ENCODE measurements around the gene SIGLEC7.

SIGLEC7 gene

DNA sequence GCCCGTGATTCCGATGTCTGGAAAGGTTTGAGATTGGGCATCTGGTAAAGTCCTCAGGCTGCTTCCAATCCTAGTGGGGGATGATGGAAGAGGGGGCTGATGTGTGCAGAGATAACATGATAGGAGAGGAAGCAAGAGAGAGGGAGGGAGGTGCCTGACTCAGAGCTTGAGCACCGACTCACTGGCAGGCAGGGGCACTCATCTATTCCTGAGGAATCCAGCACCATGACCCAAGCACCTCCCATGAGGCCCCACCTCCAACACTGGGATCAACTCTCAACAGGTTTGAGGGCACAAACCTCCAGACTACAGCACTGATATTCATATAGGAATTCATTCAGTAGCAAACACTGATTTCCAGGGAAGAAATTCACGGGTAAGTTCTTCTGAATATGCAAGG is 23.0 kb upstream of the SIGLEC7 start:
- DNase-seq (ENCODE audit: low spot score): no peak

DNA sequence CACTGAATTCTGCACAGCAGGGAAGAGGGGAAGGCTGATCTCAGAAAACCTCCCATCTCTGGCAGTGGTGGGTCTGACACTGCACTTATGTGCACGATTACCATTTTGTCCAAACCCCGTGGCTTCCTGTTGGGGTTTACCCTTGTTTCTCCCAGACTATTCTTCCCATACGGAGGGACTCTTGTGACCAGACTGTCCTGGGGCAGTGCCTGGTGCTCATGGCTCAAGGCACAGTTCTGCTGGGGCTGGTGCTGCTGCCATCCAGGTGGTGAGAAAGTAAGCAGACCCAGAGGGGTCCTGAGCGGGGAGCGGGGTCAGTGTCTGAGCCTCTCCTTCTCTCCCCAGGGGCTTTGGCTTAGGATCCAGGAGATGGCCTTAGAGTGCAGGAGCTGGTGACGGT is 22.5 kb upstream of the SIGLEC7 start:
- no peak for DNase-seq (ENCODE audit: low spot score)

DNA sequence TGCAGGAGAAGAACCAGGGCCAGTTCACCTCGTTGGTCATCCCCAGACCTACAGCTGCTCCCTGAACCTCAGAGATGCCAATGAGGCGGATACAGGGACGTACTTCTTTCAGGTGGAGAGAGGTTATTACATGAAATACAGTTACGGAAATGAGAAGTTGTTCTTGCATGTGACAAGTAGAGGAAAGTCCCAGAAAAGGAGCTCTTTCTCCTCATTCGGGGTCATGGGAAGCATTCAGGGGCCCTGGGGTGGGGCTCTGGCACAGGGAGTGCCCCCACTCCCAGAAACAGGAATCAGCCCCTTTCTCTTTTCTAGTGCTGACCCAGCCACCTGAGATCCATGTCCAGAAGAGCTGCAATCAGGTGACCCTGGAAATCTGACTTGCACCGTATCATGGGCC is 21.9 kb upstream of the SIGLEC7 start:
- DNase-seq (ENCODE audit: low spot score): no peak

DNA sequence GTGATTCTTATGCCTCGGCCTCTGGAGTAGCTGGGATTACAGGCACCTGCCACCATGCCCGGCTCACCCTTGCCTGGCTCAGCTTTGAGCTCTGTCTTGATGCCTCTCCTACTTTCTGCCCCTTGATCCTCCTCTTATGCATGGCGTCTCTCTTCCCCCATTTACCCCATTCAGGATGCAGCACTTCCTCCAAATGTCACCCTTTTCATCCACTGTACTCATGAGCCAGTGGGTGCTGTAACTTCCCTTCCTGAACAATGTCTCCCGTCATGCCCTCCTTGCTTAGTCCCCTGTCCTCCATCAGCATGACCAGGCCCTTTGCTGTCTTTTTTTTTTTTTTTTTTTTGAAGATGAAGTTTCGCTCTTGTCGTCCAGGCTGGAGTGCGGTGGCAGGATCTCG is 20.8 kb upstream of the SIGLEC7 start:
- no peak for DNase-seq (ENCODE audit: low spot score)

DNA sequence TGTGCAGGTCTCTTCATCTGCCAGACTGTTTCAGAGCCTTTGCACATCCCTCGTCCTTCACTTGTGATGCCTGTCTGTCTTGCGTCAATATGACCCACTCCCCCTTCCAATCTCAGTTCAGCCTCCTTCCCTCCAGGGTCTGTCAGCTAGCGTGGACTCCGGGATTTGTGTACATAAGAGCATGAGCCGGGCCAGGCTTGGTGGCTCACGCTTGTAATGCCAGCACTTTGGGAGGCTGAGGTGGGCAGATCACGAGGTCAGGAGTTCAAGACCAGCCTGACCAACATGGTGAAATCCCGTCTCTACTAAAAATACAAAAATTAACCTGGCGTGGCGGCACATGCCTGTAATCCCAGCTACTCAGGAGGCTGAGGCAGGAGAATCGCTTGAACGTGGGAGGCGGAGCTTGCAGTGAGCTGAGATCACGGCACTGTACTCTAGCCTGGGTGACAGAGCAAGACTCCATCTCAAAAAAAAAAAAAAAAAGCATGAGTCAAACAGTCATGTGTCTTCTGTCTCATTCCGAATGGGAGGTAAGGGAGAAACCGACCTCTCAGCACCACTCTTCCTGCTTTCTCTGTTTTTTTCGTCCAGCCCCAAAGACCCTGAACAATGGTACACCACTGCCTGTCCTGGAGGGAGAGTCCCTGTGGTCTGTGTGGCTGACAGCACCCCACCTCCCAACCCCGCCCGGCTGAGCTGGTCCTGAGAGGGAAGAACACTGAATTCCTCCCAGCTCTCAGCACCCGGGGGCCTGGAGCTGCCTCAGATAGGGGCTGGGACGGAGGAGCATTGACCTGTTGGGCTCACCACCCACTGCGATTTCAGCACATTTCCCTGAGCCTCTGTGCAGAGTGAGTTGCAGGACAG is 19.8 kb upstream of the SIGLEC7 start:
- DNase-seq (ENCODE audit: low spot score): no peak

DNA sequence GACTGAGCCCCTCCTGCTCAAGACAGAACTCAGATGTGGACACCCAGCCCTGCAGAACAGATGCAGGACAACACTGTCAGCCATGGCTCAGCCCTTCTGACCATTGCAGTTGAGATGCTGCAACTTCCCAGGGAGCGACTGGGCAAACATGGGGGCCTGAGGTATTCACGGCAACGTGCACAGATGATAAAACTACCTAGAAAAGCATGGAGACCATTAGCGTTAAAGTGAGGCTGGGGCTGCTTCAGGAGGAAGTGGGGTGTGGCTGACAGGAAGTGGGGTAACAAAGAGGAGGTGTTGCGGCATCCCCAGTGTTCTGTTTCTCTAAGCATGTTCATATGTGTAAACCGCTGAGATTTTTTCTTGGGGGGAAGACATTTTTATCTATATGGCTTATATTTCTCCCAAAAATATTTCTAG is 18.7 kb upstream of the SIGLEC7 start:
- no peak for DNase-seq (ENCODE audit: low spot score)

DNA sequence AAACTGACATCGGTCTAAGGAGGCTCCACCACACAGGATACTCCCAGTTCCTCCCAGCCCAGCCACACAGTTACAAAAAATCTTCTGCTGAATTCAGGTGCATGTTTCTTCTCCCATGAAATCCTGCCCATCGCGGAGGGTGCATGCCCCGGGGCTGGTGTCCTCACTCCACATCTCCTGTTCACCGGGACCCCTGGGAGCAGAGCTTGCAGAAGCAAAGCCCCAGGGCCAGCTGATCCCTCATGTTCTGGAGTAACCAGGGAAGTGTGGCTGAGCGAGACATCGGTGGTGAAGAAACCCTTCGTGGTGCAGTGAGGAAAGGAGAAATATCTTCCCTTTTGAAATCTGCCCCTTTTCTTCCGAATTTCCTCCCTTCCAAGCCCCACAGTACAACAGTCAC is 18.3 kb upstream of the SIGLEC7 start:
- DNase-seq (ENCODE audit: low spot score): no peak

DNA sequence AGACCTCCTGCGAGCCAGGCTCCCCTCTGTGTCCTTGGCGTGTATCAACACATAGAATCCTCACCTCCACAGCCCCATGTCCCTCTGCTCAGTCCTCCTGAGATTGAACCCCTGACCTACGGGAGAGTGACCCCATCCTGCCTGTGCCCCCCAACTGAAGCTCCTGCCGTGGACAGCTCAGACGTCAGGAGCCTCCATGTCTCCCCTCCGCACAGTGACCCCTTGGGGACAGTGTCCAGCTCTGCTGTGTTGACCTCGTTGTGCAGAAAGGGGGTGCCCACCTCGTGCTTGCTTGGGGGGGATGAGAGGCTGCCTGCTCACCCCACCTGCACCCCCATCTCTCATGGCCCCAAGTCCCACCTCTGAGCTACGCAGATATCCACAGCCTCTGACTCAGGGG is 17.9 kb upstream of the SIGLEC7 start:
- DNase-seq (ENCODE audit: low spot score): no peak

DNA sequence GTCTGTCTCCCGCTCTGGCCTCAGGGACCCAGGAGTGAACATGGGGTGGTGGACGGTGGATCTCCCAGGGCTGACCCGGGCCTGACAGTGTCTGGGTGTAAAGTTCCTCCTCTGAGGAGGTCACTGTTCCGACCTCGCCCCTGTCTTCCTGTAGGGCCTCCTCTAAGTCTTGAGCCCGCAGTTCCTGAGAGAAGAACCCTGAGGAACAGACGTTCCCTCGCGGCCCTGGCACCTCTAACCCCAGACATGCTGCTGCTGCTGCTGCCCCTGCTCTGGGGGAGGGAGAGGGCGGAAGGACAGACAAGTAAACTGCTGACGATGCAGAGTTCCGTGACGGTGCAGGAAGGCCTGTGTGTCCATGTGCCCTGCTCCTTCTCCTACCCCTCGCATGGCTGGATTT is 17.4 kb upstream of the SIGLEC7 start, which contains the start of gene SIGLEC9:
SIGLEC9 (plus strand) TSS at position 178 of the 400 bp plus-strand sequence; CDS start at position 247, 69 bp downstream.
- no peak for DNase-seq (ENCODE audit: low spot score)

DNA sequence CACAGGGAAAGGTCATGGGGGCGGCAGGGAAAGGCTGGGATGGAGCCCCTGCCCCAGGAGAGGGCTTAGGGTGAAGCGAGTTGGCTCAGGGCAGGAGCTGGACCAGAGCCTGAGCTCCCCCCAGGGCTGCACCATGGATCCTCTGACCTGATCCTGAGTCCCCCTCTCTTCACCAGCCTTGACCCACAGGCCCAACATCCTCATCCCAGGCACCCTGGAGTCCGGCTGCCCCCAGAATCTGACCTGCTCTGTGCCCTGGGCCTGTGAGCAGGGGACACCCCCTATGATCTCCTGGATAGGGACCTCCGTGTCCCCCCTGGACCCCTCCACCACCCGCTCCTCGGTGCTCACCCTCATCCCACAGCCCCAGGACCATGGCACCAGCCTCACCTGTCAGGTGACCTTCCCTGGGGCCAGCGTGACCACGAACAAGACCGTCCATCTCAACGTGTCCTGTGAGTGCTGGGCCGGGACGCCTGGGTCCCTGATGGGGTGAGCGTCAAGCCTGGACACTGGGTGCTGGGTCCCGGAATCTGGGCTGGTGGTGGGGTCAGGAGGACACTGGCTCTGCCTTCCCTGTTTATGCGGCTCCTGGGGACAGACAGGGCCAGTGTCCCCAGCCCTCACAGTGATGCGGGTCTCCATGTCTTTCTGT is 16.6 kb upstream of the SIGLEC7 start:
- no peak for DNase-seq (ENCODE audit: low spot score)

DNA sequence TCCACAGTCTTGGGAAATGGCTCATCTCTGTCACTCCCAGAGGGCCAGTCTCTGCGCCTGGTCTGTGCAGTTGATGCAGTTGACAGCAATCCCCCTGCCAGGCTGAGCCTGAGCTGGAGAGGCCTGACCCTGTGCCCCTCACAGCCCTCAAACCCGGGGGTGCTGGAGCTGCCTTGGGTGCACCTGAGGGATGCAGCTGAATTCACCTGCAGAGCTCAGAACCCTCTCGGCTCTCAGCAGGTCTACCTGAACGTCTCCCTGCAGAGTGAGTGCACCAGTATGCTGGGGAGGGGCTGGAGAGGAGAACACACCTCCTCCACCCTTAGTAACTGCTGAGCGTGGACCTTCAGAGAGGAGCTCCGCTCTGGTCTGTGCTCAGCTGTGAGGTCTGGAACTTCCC is 15.1 kb upstream of the SIGLEC7 start:
- no peak for DNase-seq (ENCODE audit: low spot score)

DNA sequence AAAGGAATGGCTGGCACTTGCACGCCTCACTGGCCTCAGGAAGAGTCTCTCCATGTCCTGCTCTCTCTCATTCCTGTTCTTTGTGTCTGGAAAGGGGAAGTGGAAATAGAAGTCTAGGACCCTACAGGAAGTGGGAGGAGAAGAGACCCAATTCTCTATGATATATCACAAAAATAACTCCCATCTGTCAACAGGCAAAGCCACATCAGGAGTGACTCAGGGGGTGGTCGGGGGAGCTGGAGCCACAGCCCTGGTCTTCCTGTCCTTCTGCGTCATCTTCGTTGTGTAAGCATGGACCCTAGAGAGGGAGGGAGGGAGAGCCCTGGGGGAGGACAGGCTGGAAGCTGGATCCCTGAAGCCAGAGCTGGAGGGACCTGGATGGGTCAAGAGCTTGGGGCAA is 14.3 kb upstream of the SIGLEC7 start:
- DNase-seq (ENCODE audit: low spot score): no peak

DNA sequence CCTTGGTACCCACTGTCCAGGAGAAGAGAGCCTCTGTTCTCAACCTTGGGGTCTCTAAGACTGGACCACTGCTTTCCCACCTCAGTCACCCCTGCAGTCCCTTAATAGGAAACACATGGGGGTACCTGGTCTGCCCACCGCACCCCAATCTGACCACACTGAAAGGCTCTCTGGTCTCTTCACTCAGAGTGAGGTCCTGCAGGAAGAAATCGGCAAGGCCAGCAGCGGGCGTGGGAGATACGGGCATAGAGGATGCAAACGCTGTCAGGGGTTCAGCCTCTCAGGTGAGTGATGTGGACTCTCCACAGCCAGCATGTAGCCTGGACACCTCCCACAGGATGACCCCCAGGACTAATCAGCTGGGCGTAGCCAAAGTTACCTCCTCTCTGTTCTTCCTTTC is 13.9 kb upstream of the SIGLEC7 start:
- no peak for DNase-seq (ENCODE audit: low spot score)

DNA sequence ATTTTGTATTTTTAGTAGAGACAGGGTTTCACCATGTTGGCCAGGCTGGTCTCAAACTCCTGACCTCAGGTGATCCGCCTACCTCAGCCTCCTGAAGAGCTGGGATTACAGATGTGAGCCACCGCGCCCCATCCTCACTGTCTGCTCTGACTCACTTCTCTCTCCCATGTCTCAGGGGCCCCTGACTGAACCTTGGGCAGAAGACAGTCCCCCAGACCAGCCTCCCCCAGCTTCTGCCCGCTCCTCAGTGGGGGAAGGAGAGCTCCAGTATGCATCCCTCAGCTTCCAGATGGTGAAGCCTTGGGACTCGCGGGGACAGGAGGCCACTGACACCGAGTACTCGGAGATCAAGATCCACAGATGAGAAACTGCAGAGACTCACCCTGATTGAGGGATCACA is 12.4 kb upstream of the SIGLEC7 start:
- DNase-seq (ENCODE audit: low spot score): no peak

DNA sequence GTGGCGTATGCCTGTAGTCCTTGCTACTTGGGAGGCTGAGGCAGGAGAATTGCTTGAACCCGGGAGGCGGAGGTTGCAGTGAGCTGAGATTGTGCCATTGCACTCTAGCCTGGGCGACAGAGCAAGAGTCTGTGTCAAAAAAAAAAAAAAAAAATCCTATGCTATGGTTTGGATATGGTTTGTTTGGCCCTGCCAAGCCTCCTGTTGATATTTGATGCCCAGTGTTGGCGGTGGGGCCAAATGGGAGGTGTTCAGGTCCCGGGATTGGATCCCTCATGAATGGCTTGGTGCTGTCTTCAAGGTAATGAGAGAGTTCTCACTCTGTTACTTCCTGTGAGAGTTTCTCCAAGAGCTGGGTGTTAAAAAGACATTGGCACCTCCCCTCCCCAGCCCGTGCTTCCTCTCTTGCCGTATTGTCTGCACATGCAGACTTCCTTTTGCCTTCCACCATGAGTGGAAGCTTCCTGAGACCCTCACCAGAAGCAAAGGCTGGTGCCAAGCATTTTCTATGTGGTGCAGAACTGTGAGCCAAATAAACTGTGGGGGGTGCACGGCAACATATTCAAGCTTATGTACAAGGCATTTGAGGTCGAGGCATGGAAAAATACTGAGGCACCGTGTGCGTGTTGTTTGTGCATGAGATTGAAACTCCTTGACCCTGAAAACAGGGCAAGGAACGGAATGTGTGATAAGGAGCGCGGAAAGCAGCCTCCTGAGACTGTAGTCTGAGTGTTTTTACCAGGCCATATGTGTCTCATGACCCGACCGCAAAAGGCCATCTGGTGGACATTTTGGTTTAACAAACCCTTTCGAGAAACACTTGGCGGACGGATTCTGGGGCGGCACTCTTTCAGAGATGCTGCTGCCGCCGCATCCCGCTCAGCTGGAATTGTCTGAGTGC is 10.1 kb upstream of the SIGLEC7 start:
- DNase-seq (ENCODE audit: low spot score): no peak

DNA sequence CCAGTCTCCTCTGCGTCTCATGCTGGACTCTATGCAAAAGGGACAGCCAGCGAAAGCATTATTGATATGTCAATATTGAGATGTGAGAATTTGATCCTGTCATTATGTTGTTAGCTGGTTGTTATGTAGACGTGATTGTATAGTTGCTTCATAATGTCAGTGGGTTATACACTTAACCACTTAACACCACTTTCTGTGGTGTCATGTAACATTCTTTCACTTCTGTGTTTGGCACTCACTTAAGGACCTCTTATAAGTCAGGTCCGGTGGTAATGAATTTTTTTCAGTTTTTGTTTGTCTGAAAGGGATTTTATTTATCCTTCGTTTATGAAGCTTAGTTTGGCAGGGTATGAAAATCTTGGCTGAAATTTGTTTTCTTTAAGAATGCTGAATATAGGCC is 7.1 kb upstream of the SIGLEC7 start:
- no peak for DNase-seq (ENCODE audit: low spot score)

DNA sequence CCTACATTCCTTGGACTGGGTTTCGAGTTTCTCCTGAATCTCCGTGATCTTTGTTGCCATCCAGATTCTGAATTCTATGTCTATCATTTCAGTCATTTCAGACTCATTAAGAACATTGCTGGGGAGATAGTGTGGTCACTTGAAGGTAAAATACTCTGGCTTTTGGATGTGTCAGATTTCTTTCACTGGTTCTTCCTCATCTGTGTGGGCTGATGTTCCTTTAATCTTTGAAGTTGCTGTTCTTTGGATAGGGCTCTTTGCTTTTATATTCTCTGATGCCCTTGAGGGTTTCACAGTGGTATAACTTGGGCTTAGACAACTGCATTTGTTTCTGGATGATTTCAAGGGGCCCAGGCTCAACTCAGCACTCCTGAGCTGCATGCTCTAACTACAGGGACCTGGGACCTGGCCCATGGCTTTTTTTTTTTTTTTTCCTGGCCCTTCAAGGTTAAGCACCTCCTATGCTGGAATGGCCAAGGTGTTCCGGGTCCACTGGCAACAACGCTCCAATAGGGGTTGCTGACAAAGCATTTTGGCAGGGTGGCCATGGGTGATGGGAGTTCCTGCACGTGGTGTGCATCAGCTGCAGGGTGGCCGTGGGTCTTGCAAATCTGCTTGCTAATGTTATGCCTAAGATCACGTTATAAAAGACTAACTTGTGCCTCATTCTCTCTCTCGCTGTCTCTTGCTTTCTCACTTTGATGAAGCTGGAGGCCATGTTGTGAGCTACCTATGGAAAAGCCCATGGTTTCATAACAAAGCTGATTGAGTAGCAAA is 5.9 kb upstream of the SIGLEC7 start:
- no peak for DNase-seq (ENCODE audit: low spot score)

DNA sequence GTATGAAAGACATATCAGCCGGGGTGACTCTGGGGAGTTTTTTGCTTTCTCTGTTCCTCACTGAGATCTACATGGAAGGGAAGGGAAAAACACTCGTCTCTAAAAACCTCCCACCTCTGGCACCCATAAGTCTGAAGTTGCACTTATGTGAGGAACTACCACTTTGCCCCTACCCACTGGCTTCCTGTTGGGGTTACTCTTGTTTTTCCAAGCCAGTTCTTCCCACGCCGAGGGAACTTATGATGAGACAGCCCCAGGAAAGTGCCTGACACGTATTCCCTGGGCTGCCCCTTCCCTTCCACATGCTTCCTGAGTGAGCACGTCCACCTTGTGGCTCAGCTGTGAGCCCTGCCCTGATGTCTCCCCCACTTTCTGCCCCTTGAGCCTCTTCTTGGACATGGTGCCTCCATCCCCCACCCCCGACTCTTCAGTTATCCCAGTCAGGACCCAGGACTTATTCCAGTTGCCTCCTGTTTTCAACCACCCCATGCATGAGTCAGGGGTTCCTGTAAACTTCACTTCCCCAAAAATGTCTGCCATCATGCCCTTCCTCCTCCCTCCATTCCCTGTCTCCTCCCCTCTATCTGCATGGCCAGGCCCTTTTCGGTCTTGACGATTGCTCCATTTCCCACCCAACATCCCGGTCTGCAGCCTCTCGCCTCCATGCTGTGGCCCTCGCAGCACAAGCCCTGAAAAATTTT is 5.1 kb upstream of the SIGLEC7 start:
- no peak for DNase-seq (ENCODE audit: low spot score)

DNA sequence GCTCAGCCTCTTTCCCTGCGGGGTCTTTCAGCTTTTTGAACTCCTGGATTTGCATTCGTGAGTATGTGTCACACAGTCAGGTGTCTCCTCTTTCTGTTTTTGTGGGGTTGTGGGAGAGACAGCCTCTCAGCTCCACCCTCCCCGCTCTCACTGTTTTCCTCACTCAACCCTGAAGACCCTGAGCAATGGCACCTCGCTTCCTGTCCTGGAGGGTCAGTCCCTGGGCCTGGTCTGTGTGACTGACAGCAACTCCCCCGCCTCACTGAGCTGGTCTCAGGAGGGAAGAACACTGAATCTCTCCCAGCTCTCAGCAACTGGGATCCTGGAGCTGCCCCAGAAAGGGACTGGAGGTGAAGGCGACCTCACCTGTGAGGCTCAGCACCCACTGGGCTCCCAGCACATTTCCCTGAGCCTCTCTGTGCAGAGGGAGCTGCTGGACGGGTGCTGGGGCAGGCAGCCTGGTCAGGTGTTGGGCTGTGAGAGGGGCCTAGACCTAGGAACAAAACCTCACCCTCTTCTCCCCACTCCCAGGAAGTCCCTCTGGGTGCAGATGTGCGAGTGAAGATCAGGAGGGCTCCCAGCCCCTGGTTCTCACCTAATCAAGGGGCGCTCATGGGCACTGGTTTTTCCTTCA is 4.2 kb upstream of the SIGLEC7 start:
- DNase-seq (ENCODE audit: low spot score): no peak

DNA sequence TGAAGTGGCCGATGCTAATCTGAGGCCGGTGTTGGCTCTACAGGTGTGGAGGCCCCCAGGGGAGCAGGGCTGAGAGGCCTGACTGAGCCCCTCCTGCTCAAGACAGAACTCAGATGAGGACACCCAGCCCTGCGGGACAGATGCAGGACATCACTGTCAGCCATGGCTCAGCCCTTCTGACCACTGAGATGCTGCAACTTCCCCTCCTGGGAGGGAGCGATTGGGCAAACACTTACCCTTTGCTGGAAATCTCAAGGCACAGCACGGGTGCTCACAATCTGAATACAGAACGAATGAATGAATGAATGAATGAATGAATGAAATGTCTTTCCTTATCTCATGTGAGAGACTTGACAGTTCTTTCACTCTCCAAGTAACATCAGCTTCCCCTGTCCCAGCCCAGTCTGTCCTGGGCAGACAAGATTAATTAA is 3.5 kb upstream of the SIGLEC7 start:
- no peak for DNase-seq (ENCODE audit: low spot score)

Data from NAMALWA (cell line).